HG02571 (cell line): Measurements from ENCODE around the gene MAP7.
"Not testable (repeated sequence)": the region's sequence is repeated elsewhere in the genome, so short reads cannot be mapped to it uniquely, and the experiment has no call there.

Experiments used
- ATAC-seq: cut with Tn5 transposase; IDR thresholded peaks from one replicate; pipeline ENCODE4 v1.9.1; 2021; ENCODE audit warnings: mild to moderate bottlenecking, moderate library complexity; ENCODE audit not compliant: unreplicated experiment

The MAP7 gene

DNA sequence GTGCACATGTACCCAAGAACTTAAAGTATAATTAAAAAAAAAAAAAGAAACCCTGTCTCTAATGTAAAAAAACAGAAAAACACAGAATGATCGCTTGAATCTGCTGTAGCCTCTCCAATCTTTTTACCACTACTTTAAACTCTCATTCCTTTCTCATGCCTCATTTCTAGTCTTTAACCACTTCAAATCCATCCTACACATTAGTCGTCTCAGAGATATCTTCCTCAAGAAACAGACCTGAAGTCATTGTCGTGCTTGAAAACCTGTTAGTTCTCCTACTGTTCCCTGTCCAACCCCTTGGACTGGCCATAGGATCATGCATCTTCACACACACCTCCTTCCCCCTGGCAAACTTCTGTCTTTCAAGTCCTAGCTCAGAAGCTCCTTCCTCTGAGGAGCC, 148.5 kb downstream of the MAP7 start:
- no peak for ATAC-seq

DNA sequence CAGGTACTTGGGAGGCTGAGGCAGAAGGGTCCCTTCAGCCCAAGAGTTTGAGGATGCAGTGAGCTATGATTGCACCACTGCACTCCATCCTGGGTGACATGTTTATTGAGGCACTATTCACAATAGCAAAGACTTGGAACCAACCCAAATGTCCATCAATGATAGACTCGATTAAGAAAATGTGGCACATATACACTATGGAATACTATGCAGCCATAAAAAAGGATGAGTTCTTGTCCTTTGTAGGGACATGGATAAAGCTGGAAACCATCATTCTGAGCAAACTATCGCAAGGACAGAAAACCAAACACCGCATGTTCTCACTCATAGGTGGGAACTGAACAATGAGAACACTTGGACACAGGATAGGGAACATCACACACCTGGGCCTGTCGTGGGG, 149.0 kb downstream of the MAP7 start:
- ATAC-seq, result not testable (repeated sequence)

DNA sequence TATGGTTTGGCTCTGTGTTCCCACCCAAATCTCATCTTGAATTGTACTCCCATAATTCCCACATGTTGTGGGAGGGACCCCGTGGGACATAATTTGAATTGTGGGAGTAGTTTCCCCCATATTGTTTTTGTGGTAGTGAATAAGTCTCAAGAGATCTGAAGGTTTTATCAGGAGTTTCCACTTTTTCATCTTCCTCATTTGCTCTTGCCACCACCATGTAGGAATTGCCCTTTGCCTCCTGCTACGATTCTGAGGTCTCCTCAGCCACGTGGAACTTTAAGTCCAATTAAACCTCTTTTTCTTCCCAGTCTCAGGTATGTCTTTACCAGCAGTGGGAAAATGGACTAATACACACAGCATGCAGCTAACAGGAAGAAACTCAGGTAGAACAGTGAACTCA, 151.8 kb downstream of the MAP7 start:
- no peak for ATAC-seq

DNA sequence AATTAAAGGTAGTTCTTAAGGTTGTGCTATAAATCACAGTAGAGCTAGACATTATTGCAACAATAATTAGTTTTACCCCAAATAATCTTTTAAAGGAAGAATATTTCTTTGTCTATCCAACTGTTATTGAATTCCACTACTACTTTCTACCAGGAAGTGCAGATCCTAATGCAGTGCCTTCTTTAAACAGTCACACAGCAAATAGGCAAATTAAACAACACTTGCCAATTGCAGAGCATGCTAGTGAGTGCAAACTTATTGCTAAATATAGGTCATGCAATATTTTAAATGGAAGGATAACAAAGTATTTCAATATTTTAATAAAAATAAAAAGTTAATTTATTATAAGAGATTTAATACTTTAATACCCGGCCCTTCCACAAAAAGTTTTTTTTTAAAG, 153.3 kb downstream of the MAP7 start:
- ATAC-seq, result no peak

- ATAC-seq, result not testable (repeated sequence)
Observed at GRCh38 chr6:136390959-136391358, 159.3 kb downstream of the MAP7 start.

GRCh38 chr6:136387316-136387715, 162.9 kb downstream of the MAP7 start:
- ATAC-seq, result no peak

GRCh38 chr6:136383268-136383937, 166.8 kb downstream of the MAP7 start:
- ATAC-seq, result no peak

GRCh38 chr6:136382676-136383252, 167.5 kb downstream of the MAP7 start:
- no peak for ATAC-seq

- no peak for ATAC-seq
Observed at GRCh38 chr6:136378888-136379287, 171.3 kb downstream of the MAP7 start.

DNA sequence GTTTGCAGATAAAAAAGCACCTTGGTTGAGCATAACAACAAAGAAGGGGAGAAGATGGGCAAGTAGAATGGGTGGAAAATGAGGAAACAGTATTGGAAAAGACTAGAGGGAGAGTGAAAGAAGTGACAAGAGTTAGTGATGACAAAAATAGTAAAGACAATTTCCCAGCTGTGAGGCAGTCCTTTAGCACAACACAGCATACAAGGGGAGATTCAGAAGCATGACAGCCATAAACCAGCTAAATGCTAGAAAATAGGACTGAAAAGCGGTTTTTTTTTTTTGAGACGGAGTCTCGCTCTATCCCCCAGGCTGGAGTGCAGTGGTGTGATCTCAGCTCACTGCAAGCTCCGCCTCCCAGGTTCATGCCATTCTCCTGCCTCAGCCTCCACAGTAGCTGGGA, 174.4 kb downstream of the MAP7 start:
- ATAC-seq, result not testable (repeated sequence)

DNA sequence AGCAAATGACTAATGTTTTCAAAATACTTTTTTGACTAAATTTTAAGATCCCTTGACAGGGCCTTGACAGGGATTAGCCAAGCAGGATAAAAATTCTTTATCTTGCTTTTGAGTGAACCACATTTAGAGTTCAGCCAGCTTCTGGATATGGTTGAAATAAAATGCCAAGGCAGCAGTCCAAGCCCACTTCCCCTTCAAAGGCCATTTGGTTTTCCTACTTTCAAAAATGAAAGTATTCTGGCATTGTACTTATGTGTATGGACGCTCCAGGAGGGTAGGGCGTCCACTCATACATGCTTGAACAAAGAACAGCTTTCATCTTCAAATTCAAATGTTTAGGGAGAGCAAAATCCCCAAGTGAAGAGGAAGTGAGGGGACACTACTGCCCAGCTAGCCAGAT, 178.3 kb downstream of the MAP7 start:
- no peak for ATAC-seq

- no peak for ATAC-seq
Observed at GRCh38 chr6:136370988-136371728, 179.1 kb downstream of the MAP7 start.

- no peak for ATAC-seq
Observed at GRCh38 chr6:136365776-136366354, 184.4 kb downstream of the MAP7 start.

DNA sequence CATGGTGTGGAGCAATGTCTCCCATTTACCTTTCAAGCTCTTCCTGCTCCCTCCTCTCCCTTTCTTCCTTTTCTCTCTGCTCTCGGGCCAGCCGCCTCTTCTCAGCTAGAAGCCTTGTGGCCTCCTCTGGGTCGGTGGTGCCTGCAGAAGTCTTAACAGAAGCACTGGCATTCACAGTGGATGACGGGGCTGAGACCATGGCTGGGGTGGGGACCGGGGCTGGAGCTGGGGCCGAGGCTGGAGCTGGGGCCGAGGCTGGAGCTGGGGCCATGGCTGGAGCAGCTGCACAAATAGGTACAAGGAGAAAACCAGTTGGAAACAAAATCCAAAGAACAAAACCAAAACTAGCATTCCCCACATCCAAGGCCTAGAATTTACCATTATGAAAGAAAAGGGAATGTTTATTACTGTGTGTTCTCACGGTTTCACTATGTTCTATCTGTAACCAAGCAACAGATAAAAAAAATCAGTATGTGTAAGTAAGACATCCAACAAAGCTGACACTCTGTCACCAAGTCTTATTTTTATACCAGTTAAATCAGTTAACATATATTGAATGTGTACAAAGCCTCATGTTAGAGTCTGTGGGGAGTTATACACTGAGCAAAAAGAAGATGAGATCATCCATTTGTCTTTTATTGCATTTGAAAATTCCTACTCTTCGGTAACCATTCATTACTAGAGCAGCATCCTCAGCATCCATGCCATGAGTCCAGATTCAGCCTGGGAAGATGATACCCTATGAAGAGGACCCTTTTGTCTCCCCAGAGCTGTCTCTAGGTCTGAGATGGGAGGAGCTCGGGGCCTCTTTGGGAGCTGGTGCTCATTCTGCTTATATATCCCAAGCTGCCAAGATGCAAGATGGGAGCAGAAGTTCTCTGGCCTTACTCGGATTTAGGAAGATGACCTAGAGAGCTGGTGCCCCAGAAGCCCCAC, 187.5 kb downstream of the MAP7 start:
- ATAC-seq, result no peak

GRCh38 chr6:136361787-136362186, 188.4 kb downstream of the MAP7 start:
- no peak for ATAC-seq

DNA sequence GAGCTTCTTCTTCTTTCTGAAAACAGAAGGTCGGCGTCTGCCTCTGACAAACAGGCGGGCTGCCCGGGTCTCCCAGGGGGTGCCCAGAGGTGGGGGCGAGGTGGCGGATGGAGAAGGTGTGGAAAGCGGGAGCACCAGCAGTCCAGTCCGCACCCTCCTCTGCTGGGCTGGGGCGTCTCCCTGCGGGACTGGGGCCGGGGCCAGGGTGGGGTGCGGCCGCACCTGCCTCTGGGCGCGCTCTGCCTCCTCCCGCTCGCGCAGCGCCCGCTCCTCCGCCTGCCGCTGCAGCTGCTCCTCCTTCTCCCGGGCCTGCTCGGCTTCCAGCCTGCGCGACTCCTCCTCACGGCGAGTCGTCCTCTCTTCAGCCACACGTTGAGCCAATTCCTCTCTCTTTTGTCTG, 189.4 kb downstream of the MAP7 start:
- no peak for ATAC-seq

- ATAC-seq, result no peak
Observed at GRCh38 chr6:136359851-136360250, 190.4 kb downstream of the MAP7 start.

DNA sequence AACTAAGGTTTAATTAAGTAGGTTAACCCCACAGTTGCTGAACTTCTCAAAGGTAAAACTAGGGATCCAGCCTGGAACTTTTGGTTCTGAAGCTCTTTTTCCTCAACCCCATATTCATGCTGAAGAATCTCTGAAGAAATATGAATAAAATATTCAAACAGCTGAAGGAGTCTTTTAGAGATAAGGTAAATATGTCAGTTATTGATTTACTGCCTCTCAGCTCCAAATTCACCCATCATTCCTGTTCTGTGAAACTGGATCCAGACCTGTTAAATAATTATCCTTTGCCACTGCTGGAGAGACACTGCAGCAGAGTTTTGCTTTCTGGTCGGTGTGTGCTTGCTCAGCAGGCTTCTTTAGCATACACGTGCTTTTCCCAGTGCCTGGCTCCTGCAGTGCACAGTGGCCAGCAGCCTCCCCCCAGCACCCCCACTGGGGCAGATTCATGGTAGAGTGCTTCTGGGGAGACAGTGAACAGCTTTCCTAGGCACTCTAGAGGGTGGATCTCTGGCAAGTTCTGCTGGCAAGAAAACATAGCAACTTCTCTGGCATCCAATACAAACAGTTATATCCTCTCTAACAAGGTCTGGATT, 198.6 kb downstream of the MAP7 start:
- no peak for ATAC-seq

GRCh38 chr6:136350914-136351313, 199.3 kb downstream of the MAP7 start:
- no peak for ATAC-seq

DNA sequence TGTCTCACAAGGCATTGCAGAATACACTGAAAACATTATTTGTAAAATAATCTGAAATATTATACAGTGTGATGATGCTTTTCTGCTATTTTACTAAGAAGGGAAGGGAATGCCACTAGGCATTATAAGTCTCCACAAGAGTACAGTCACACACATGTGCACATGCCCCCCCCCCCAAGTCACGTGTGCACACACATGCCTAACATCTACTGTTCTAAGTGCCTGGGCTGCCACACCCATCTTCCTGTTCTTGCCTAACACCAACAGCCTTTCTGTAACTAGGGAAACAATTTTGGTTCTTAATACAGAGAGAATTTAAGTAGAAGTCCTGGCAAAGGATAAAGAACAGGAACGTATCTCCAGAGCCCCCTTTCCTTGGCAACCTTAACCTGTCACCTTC, 202.4 kb downstream of the MAP7 start:
- no peak for ATAC-seq
